ENCODE measurements around the gene KRT73. TPM values are rescaled to one million over a fixed set of nuclear protein-coding genes. Genes with fewer than 3 reads are reported as not detected.

The KRT73 gene
- total and polyA plus RNA-seq, 9 of the 15 experiments (the other 6 are each of a cell fraction or from before 2014, with no cell fraction given): 0.09 to 0.18 (median 0.13) TPM; not detected in 5

GRCh38 chr12:52581481-52581880, 36.9 kb downstream of the KRT73 start:
- H3K36me3 ChIP-seq (ENCODE audit: control insufficient read depth, insufficient read depth, low read length): no peaks in the 10 kb centered on the region
- ATAC-seq (no peak), FAIRE-seq (no peak), DNase-seq (ENCODE audit: extremely low read depth in 1 of 4, low spot score in 3 of 4) (no peak)
- in situ Hi-C loops (cut with MboI): loop anchor here (5.0 kb wide), 1 partner anchor 286 kb away; no protein-coding TSS in a partner anchor
- intact Hi-C loops (cut with micrococcal nuclease): loop anchor here (10.0 kb wide), 3 partner anchors 113 to 427 kb away; no protein-coding TSS in a partner anchor
- H3K9ac ChIP-seq (ENCODE audit: insufficient read depth in 1 of 2, low read depth in 2 of 2, low read length in 2 of 2): no peak overlapping the region
- BruUV-seq (replicated peaks): no TSS peak
- WGBS (ENCODE audit: insufficient coverage, low coverage, missing lambda C conversion rate): 0% methylated on average over 6 of the region's 6 CpGs
- TF ChIP-seq ZBTB34 (CRISPR knock-in tag; IDR thresholded peaks at IDR 0.05) (no peak), TCF3 (CRISPR knock-in tag; IDR thresholded peaks at IDR 0.05) (no peak), CREBBP (IDR thresholded peaks at IDR 0.05; ENCODE audit: low read depth, low read length) (no peak), ZBTB7A (IDR thresholded peaks at IDR 0.05; ENCODE audit: borderline replicate concordance, control insufficient read depth, low read depth, low read length) (no peak), STAT5B (CRISPR knock-in tag; IDR thresholded peaks at IDR 0.05) (no peak), ZNF232 (CRISPR knock-in tag; IDR thresholded peaks at IDR 0.05) (no peak), HBP1 (CRISPR knock-in tag; IDR thresholded peaks at IDR 0.05) (no peak)
- H3K27me3 ChIP-seq (ENCODE audit: control insufficient read depth in 2 of 2, insufficient read depth in 2 of 2, low read length in 2 of 2): peaks cover 21 to 42% of the 10 kb centered on the region in 2 experiments
- no peak overlapping the region for H3K27ac ChIP-seq (ENCODE audit: extremely low read depth, low read depth, low read length)
- H3K4me1 ChIP-seq (replicated peaks in 1 of 2; ENCODE audit: control insufficient read depth in 2 of 2, insufficient read depth in 2 of 2, low read length in 2 of 2): no peaks in the 10 kb centered on the region
- CTCF ChIA-PET (ENCODE audit: low intra/inter-chr PET ratio): interaction anchor here (4.5 kb wide), 1 partner anchor 298 kb away, joined by 49 read pairs; no protein-coding TSS in a partner anchor
- H4K20me1 ChIP-seq (replicated peaks; ENCODE audit: control insufficient read depth, insufficient read depth, low read length): peaks cover 5% of the 10 kb centered on the region
- H3K4me3 ChIP-seq: no peak overlapping the region
- H3K79me2 ChIP-seq (ENCODE audit: control insufficient read depth, insufficient read depth, low read length): no peaks in the 10 kb centered on the region
- POLR2A ChIA-PET: interaction anchor here (0.6 to 0.8 kb wide), 3 partner anchors 11 to 556 kb away, joined by 3 read pairs; no protein-coding TSS in a partner anchor
- H3K9me1 ChIP-seq (ENCODE audit: control insufficient read depth, insufficient read depth, low read length): no peaks in the 10 kb centered on the region
- H3K9me3 ChIP-seq (replicated peaks; ENCODE audit: control insufficient read depth, insufficient read depth, low read depth, low read length): no peaks in the 10 kb centered on the region
- H3K4me2 ChIP-seq (ENCODE audit: insufficient read depth, low read length): no peak overlapping the region
- H2AFZ ChIP-seq (ENCODE audit: low read depth, low read length): no peak overlapping the region
